H9 (cell line): ENCODE measurements around the gene CD48. TPM values are rescaled to one million over a fixed set of nuclear protein-coding genes. Genes with fewer than 3 reads are reported as not detected.

ENCODE experiments used
- DNase-seq: peaks from one replicate; pipeline ENCODE4 v3.0.0-alpha.2; 2017
- H2AFZ ChIP-seq: one replicate; pipeline ENCODE4 v1.6.1; 2013; ENCODE audit warnings: mild to moderate bottlenecking, low read length, control low read depth, moderate library complexity
- H2AK5ac ChIP-seq: 2 replicates; pipeline ENCODE4 v1.6.1; 2013; ENCODE audit warnings: low read length, control low read depth, mixed read lengths; ENCODE audit not compliant: insufficient read length
- H2BK120ac ChIP-seq: one replicate; pipeline ENCODE4 v1.6.1; 2013; ENCODE audit warnings: low read depth, mild to moderate bottlenecking, low read length, control low read depth, inconsistent platforms; ENCODE audit not compliant: poor library complexity, severe bottlenecking
- H2BK12ac ChIP-seq: 2 replicates; pipeline ENCODE4 v1.6.1; 2013; ENCODE audit warnings: low read length, control low read depth, mixed read lengths, low read depth; ENCODE audit not compliant: insufficient read length
- H2BK15ac ChIP-seq: 2 replicates; pipeline ENCODE4 v1.6.1; 2013; ENCODE audit warnings: low read depth, low read length, control low read depth
- H2BK20ac ChIP-seq: one replicate; pipeline ENCODE4 v1.6.1; 2013; ENCODE audit warnings: low read depth, mild to moderate bottlenecking, low read length, control low read depth, inconsistent platforms; ENCODE audit not compliant: poor library complexity, severe bottlenecking
- H2BK5ac ChIP-seq: 2 replicates; pipeline ENCODE4 v1.6.1; 2013; ENCODE audit warnings: low read length, control low read depth, mixed read lengths; ENCODE audit not compliant: insufficient read length
- H3K14ac ChIP-seq: 2 replicates; pipeline ENCODE4 v1.6.1; 2013; ENCODE audit warnings: low read length, control low read depth; ENCODE audit not compliant: insufficient read depth
- H3K18ac ChIP-seq: 2 replicates; pipeline ENCODE4 v1.6.1; 2013; ENCODE audit warnings: low read depth, mild to moderate bottlenecking, mixed read lengths, low read length, control low read depth; ENCODE audit not compliant: insufficient read length
- H3K23ac ChIP-seq: 2 replicates; pipeline ENCODE4 v1.6.1; 2013; ENCODE audit warnings: low read length, control low read depth, mixed read lengths, low read depth; ENCODE audit not compliant: insufficient read length
- H3K23me2 ChIP-seq: 2 replicates; pipeline ENCODE4 v1.6.1; 2013; ENCODE audit warnings: low read depth, mild to moderate bottlenecking, mixed read lengths, low read length, control low read depth; ENCODE audit not compliant: insufficient read length, poor library complexity, severe bottlenecking
- H3K27ac ChIP-seq: 2 replicates; pipeline ENCODE4 v1.5.1; 2013; ENCODE audit warnings: low read length, control low read depth, mixed read lengths, low read depth; ENCODE audit not compliant: insufficient read length
- H3K27me3 ChIP-seq: 2 replicates; pipeline ENCODE4 v1.6.1; 2013; ENCODE audit warnings: low read length, control low read depth, inconsistent platforms; ENCODE audit not compliant: insufficient read depth
- H3K4ac ChIP-seq: 2 replicates; pipeline ENCODE4 v1.6.1; 2013; ENCODE audit warnings: low read depth, mild to moderate bottlenecking, control low read depth, inconsistent platforms, low read length, moderate library complexity
- H3K4me1 ChIP-seq: 2 replicates; pipeline ENCODE4 v1.6.1; 2013; ENCODE audit warnings: low read length, control low read depth, inconsistent platforms; ENCODE audit not compliant: insufficient read depth
- H3K4me2 ChIP-seq: 2 replicates; pipeline ENCODE4 v1.6.1; 2013; ENCODE audit warnings: low read length, control low read depth, mixed read lengths; ENCODE audit not compliant: insufficient read length, insufficient read depth
- H3K56ac ChIP-seq: 2 replicates; pipeline ENCODE4 v1.6.1; 2013; ENCODE audit warnings: low read depth, mild to moderate bottlenecking, mixed read lengths, low read length, control low read depth; ENCODE audit not compliant: insufficient read length
- H3K79me1 ChIP-seq: 2 replicates; pipeline ENCODE4 v1.6.1; 2013; ENCODE audit warnings: low read depth, mild to moderate bottlenecking, moderate library complexity, low read length, control low read depth, inconsistent platforms; ENCODE audit not compliant: insufficient read depth, poor library complexity, severe bottlenecking
- H3K79me2 ChIP-seq: 2 replicates; pipeline ENCODE4 v1.6.1; 2013; ENCODE audit warnings: low read length, control low read depth, inconsistent platforms; ENCODE audit not compliant: insufficient read depth
- H3K9ac ChIP-seq: 2 replicates; pipeline ENCODE4 v1.6.1; 2013; ENCODE audit warnings: low read length, control low read depth, mixed read lengths; ENCODE audit not compliant: insufficient read length; ENCODE audit errors: extremely low read depth
- H3K9me3 ChIP-seq: one replicate; pipeline ENCODE4 v1.6.1; 2013; ENCODE audit warnings: low read depth, low read length, inconsistent platforms; ENCODE audit not compliant: control insufficient read depth
- H3T11ph ChIP-seq: one replicate; pipeline ENCODE4 v1.6.1; 2013; ENCODE audit warnings: mild to moderate bottlenecking, low read length, control low read depth, inconsistent platforms
- H4K20me1 ChIP-seq: one replicate; pipeline ENCODE4 v1.6.1; 2013; ENCODE audit not compliant: control insufficient read depth, insufficient read length, insufficient read depth
- H4K5ac ChIP-seq: 2 replicates; pipeline ENCODE4 v1.6.1; 2013; ENCODE audit warnings: low read depth, mild to moderate bottlenecking, mixed read lengths, low read length, control low read depth; ENCODE audit not compliant: insufficient read length
- H4K8ac ChIP-seq: replicated peaks from 2 replicates; pipeline ENCODE4 v1.6.1; 2013; ENCODE audit warnings: low read length, control low read depth, mixed read lengths, low read depth; ENCODE audit not compliant: insufficient read length
- H4K91ac ChIP-seq: 2 replicates; pipeline ENCODE4 v1.6.1; 2013; ENCODE audit warnings: low read depth, mild to moderate bottlenecking, moderate library complexity, mixed read lengths, low read length, control low read depth; ENCODE audit not compliant: insufficient read length
- H3K27ac Mint-ChIP-seq, 3 experiments: 2 replicates in 2 of 3; 3 replicates in 1 of 3; pipeline ENCODE4 v1.8.0; 2020 to 2021; ENCODE audit warnings: mixed read lengths in 3 of 3, mild to moderate bottlenecking in 1 of 3, moderate library complexity in 1 of 3
- H3K27me3 Mint-ChIP-seq: 2 replicates; pipeline ENCODE4 v1.8.0; 2021; ENCODE audit warnings: low read depth, mild to moderate bottlenecking, moderate library complexity, mixed read lengths
- H3K36me3 Mint-ChIP-seq, 3 experiments: 2 replicates in 2 of 3; 3 replicates in 1 of 3; pipeline ENCODE4 v1.8.0; 2020 to 2021; ENCODE audit warnings: low read depth in 3 of 3, mixed read lengths in 3 of 3; ENCODE audit not compliant: insufficient read depth in 1 of 3
- H3K4me1 Mint-ChIP-seq, 2 experiments: 2 replicates each; pipeline ENCODE4 v1.8.0; 2020; ENCODE audit warnings: mixed read lengths in 2 of 2
- H3K4me3 Mint-ChIP-seq, 2 experiments: 2 replicates in 1 of 2; 3 replicates in 1 of 2; pipeline ENCODE4 v1.8.0; 2020 to 2021; ENCODE audit warnings: mild to moderate bottlenecking in 2 of 2, mixed read lengths in 2 of 2, moderate library complexity in 1 of 2
- H3K9me3 Mint-ChIP-seq, 2 experiments: 2 replicates in 1 of 2; 3 replicates in 1 of 2; pipeline ENCODE4 v1.8.0; 2020; ENCODE audit warnings: mild to moderate bottlenecking in 2 of 2, mixed read lengths in 2 of 2, moderate library complexity in 1 of 2
- WGBS: extraction: QIAGEN DNeasy Blood & Tissue Kit; methylation state at CpG from one replicate; pipeline ENCODE4 v1.1.7; 2013; ENCODE audit warnings: missing lambda C conversion rate, low lambda C conversion rate, mixed read lengths; ENCODE audit not compliant: insufficient read length; ENCODE audit errors: extremely low coverage; 5-methylcytosine and 5-hydroxymethylcytosine counted together
- total RNA-seq: library from RNA; stranded (reverse); gene quantifications from 2 replicates; pipeline ENCODE4 v1.2.1, GENCODE V29; 2021
- TF ChIP-seq, protein P1 (sequence below): fragments of 200-600 bp; sonication (generic); conservative IDR thresholded peaks from 3 replicates; pipeline ENCODE4 v1.8.0; 2021; ENCODE audit warnings: antibody characterized with exemption, mild to moderate bottlenecking

The CD48 gene
- total RNA-seq, 1 experiment from 2014 or later = not detected

DNA sequence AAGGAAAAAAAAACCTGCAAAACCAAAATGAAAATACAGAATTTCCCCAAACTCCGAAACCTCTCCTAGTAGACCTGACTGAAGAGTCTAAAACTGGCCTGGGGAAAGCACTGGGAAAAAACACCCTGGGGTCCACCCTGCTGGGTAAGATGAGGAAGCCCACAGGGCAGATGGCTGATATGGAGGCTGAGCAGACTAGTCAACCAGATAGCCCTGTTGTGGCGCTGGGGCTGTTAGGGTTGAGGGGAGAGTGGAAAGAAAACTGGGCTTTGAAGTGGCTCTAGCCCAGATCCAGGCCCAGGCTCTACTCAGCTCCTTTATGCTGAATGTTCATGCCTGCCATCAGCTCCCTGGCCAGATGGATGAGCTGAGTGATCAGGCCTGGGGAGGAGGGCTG is 58.0 kb downstream of the CD48 start:
- Histone ChIP-seq H3K14ac (no peak overlapping the region), H4K5ac (no peak overlapping the region), H3K23ac (no peak overlapping the region), H3K23me2 (no peaks in the 10 kb centered on the region), H4K8ac (no peak overlapping the region), H3K9me3 (no peaks in the 10 kb centered on the region), H2AFZ (no peak overlapping the region), H3K18ac (no peak overlapping the region), H3K9ac (no peak overlapping the region), H3T11ph (no peak overlapping the region), H4K91ac (peak overlapping the region; percentile 25), H4K20me1 (no peaks in the 10 kb centered on the region), H3K27me3 (no peaks in the 10 kb centered on the region), H3K79me2 (no peaks in the 10 kb centered on the region), H2AK5ac (no peak overlapping the region), H2BK20ac (no peak overlapping the region), H2BK15ac (no peak overlapping the region), H2BK5ac (no peak overlapping the region), H3K79me1 (no peaks in the 10 kb centered on the region), H3K4me2 (no peak overlapping the region), H2BK120ac (no peak overlapping the region), H3K4ac (no peak overlapping the region), H2BK12ac (peak overlapping the region; percentile 47), H3K56ac (no peak overlapping the region), H3K27ac (no peak overlapping the region), H3K4me1 (peaks cover 13% of the 10 kb centered on the region; the same call in 1 of the 2 replicates)
- TF ChIP-seq, protein P1, sequence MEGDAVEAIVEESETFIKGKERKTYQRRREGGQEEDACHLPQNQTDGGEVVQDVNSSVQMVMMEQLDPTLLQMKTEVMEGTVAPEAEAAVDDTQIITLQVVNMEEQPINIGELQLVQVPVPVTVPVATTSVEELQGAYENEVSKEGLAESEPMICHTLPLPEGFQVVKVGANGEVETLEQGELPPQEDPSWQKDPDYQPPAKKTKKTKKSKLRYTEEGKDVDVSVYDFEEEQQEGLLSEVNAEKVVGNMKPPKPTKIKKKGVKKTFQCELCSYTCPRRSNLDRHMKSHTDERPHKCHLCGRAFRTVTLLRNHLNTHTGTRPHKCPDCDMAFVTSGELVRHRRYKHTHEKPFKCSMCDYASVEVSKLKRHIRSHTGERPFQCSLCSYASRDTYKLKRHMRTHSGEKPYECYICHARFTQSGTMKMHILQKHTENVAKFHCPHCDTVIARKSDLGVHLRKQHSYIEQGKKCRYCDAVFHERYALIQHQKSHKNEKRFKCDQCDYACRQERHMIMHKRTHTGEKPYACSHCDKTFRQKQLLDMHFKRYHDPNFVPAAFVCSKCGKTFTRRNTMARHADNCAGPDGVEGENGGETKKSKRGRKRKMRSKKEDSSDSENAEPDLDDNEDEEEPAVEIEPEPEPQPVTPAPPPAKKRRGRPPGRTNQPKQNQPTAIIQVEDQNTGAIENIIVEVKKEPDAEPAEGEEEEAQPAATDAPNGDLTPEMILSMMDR = no peak
- no peak for DNase-seq
- peaks cover 40 to 58% of the 10 kb centered on the region in 2 experiments for H3K4me1 Mint-ChIP-seq
- peak overlapping the region in 2 of 3 experiments; percentile 68 to 99; a peak in 3 of 7 replicates for H3K27ac Mint-ChIP-seq
- peaks cover 0 to 5% (median 2%) of the 10 kb centered on the region in 3 experiments; a peak in 3 of 7 replicates for H3K36me3 Mint-ChIP-seq
- H3K27me3 Mint-ChIP-seq = no peaks in the 10 kb centered on the region; the same call in 1 of the 2 replicates
- no CpG with 5 or more reads among the region's 2 CpGs for WGBS
- H3K9me3 Mint-ChIP-seq = no peaks in the 10 kb centered on the region; a peak in 1 of 5 replicates
- H3K4me3 Mint-ChIP-seq = no peak overlapping the region
